Lower leg skin (tissue), 3 donors: ENCODE results near the gene DOCK7.

ENCODE experiments used
- CTCF ChIP-seq, 3 donors: fragments of 450-650 bp; IDR thresholded peaks; one replicate each; pipeline ENCODE4 v1.5.1; 2016; ENCODE audit warnings: antibody characterized with exemption in 3 of 3, mild to moderate bottlenecking in 3 of 3, moderate library complexity in 2 of 3
- POLR2A ChIP-seq, 2 donors: fragments of 450-650 bp; IDR thresholded peaks; one replicate each; pipeline ENCODE4 v1.6.1; 2016 to 2017; ENCODE audit warnings: antibody characterized with exemption in 2 of 2, mild to moderate bottlenecking in 1 of 2, moderate library complexity in 1 of 2

- TF ChIP-seq CTCF (IDR thresholded peaks at IDR 0.05) = no peak
- TF ChIP-seq POLR2A (IDR thresholded peaks at IDR 0.05) = no peak
These were observed 89.1 kb downstream of the DOCK7 start for GRCh38 chr1:62599044-62599443.
